Lung (tissue), 12 donors: ENCODE data around the gene KDM2B. TPM values are rescaled to one million over a fixed set of nuclear protein-coding genes. Genes with fewer than 3 reads are reported as not detected.

Experiments used
- ATAC-seq: fragments of 200-7000 bp; cut with Tn5 transposase; one replicate; pipeline ENCODE4 v1.9.1; 2020; ENCODE audit warnings: moderate number of reproducible peaks; ENCODE audit not compliant: insufficient read depth, low FRiP score
- DNase-seq, 3 donors: peaks; one replicate each; pipeline ENCODE4 v3.0.0-alpha.2; 2013 to 2017
- H3K27ac ChIP-seq, 2 donors: one replicate each; pipeline ENCODE4 v1.5.1; 2013; ENCODE audit warnings: mild to moderate bottlenecking in 2 of 2, moderate library complexity in 2 of 2, control low read depth in 1 of 2, inconsistent platforms in 1 of 2, low read depth in 1 of 2, low read length in 1 of 2
- H3K27me3 ChIP-seq, 3 donors: one replicate each; pipeline ENCODE4 v1.5.1; 2013; ENCODE audit warnings: low read length in 2 of 3; ENCODE audit not compliant: control insufficient read depth in 3 of 3, insufficient read depth in 3 of 3
- H3K36me3 ChIP-seq, 4 donors: one replicate each; pipeline ENCODE4 v1.5.1; 2013; ENCODE audit warnings: low read length in 4 of 4, mild to moderate bottlenecking in 1 of 4, moderate library complexity in 1 of 4; ENCODE audit not compliant: control insufficient read depth in 4 of 4, insufficient read depth in 4 of 4
- H3K4me1 ChIP-seq, 5 donors: one replicate each; pipeline ENCODE4 v1.5.1; 2013; ENCODE audit warnings: low read length in 5 of 5, mild to moderate bottlenecking in 2 of 5, moderate library complexity in 1 of 5; ENCODE audit not compliant: control insufficient read depth in 5 of 5, insufficient read depth in 5 of 5
- H3K4me3 ChIP-seq: one replicate; pipeline ENCODE4 v1.5.1; 2013; ENCODE audit warnings: mild to moderate bottlenecking, control low read depth, moderate library complexity
- H3K9ac ChIP-seq, 2 donors: one replicate each; pipeline ENCODE4 v1.5.1; 2013; ENCODE audit warnings: low read length in 2 of 2, control low read depth in 1 of 2; ENCODE audit not compliant: insufficient read depth in 1 of 2
- H3K9me3 ChIP-seq, 4 donors: one replicate each; pipeline ENCODE4 v1.5.1; 2013; ENCODE audit warnings: low read length in 3 of 4, mild to moderate bottlenecking in 1 of 4, moderate library complexity in 1 of 4; ENCODE audit not compliant: control insufficient read depth in 4 of 4, insufficient read depth in 3 of 4
- WGBS, 2 donors: extraction: QIAGEN DNeasy Blood & Tissue Kit; methylation state at CpG; one replicate each; pipeline ENCODE4 v1.1.7; 2013; 5-methylcytosine and 5-hydroxymethylcytosine counted together
- polyA plus RNA-seq, 2 donors: library from polyadenylated mRNA; stranded (reverse); fragments of 200-250 nt; gene quantifications; one replicate each; pipeline ENCODE4 v1.2.1, GENCODE V29; 2013
- total RNA-seq, 2 donors: library from RNA; depleted of rRNA in 1 of 2; stranded (reverse); fragments of >200 nt in 1 of 2; gene quantifications; one replicate each; pipeline ENCODE4 v1.2.1, GENCODE V29; 2014 to 2021
- TF ChIP-seq, protein P1 (sequence below): IDR thresholded peaks from 2 replicates; pipeline ENCODE4 v1.5.1; 2012; ENCODE audit warnings: mild to moderate bottlenecking; ENCODE audit errors: control extremely low read depth, extremely low read depth
- donor health status: control.
- donor health status: control.
- donor health status: Bipolar disorder and iron deficiency.
- donor health status: healthy.
- donor health status: DM: yes; HTN: yes; CAD: no.

The KDM2B gene
- total and polyA plus RNA-seq, 4 donors, result 13.8 to 44.5 (median 24.6) TPM

DNA sequence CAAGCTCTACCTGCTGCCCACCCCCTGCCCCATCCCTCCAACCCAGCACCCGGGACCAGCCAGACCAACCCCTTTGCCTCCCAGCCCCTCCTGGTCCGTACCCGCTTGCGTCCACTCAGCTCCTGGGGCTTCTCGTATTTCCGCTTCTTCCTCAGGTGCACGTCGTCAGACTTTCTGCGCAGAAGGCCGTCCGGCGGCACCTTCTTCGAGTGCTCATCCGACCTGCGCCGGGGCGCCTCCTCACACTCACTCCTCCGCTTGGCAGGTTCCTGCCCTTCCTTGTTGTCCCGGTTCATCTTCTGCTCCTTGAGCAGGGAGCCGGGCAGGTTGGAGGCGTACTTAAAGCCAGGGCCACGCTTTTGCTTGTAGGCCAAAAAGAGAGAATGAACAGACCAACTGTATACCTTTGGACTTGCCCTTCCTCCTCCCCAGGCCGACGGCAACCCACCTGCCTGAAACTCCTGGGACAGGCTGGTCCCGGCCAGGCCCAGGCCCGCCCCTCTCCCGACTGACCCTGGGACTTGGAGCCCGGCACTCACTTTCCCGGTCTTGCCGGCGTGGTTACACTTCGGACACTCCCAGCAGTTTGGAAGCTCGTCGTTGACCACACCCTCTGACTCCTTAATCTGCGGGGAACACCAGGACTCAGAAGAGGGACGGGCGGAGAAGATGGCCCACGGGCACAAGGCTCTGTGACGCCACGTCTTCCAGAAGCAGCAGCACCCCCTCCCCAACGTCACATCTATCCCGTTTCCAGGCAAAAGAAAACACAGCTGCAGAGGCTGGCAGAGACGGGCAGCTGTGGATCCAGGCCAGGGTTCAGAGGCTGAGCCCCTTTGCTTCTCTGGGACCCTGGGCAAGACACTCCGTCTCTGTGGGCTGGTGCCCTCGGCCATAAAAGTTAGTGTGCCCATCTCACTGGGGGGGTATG lies 136.6 kb downstream of the KDM2B start:
- no peak overlapping the region for H3K4me3 ChIP-seq
- ATAC-seq (no peak), DNase-seq (no peak)
- H3K9ac ChIP-seq, result no peak overlapping the region
- H3K4me1 ChIP-seq, result peaks cover 0 to 2% (median 0%) of the 10 kb centered on the region in 5 donors
- TF ChIP-seq, protein P1, sequence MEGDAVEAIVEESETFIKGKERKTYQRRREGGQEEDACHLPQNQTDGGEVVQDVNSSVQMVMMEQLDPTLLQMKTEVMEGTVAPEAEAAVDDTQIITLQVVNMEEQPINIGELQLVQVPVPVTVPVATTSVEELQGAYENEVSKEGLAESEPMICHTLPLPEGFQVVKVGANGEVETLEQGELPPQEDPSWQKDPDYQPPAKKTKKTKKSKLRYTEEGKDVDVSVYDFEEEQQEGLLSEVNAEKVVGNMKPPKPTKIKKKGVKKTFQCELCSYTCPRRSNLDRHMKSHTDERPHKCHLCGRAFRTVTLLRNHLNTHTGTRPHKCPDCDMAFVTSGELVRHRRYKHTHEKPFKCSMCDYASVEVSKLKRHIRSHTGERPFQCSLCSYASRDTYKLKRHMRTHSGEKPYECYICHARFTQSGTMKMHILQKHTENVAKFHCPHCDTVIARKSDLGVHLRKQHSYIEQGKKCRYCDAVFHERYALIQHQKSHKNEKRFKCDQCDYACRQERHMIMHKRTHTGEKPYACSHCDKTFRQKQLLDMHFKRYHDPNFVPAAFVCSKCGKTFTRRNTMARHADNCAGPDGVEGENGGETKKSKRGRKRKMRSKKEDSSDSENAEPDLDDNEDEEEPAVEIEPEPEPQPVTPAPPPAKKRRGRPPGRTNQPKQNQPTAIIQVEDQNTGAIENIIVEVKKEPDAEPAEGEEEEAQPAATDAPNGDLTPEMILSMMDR, result no peak
- H3K36me3 ChIP-seq, result peaks cover 0 to 45% (median 24%) of the 10 kb centered on the region in 4 donors
- H3K9me3 ChIP-seq, result no peaks in the 10 kb centered on the region
- 91 to 94% methylated on average over 43 to 45 of the region's 45 CpGs for WGBS, 2 donors
- H3K27ac ChIP-seq, result no peak overlapping the region
- H3K27me3 ChIP-seq, result no peaks in the 10 kb centered on the region

- H3K27ac ChIP-seq, result no peak overlapping the region
- peak; percentile 70 to 77 (median 71) for DNase-seq
- H3K4me3 ChIP-seq, result no peak overlapping the region
- ATAC-seq, result peak; percentile 95
- TF ChIP-seq, protein P1, result peak; percentile 70
- no peaks in the 10 kb centered on the region for H3K9me3 ChIP-seq
- H3K4me1 ChIP-seq, result peaks cover 0 to 2% (median 0%) of the 10 kb centered on the region in 5 donors
- H3K36me3 ChIP-seq, result peaks cover 3 to 49% (median 26%) of the 10 kb centered on the region in 4 donors
- no peak overlapping the region for H3K9ac ChIP-seq
- H3K27me3 ChIP-seq, result no peaks in the 10 kb centered on the region
- WGBS, 2 donors, result 58 to 59% methylated on average over 20 of the region's 20 CpGs
These were observed 137.5 kb downstream of the KDM2B start for GRCh38 chr12:121443193-121443870.

- TF ChIP-seq, protein P1, result no peak
- H3K36me3 ChIP-seq, result peaks cover 3 to 51% (median 31%) of the 10 kb centered on the region in 4 donors
- DNase-seq (no peak), ATAC-seq (no peak)
- H3K27me3 ChIP-seq, result no peaks in the 10 kb centered on the region
- 97 to 98% methylated on average over 58 to 68 of the region's 68 CpGs for WGBS, 2 donors
- peaks cover 0 to 2% (median 0%) of the 10 kb centered on the region in 5 donors for H3K4me1 ChIP-seq
- H3K9me3 ChIP-seq, result no peaks in the 10 kb centered on the region
- H3K27ac ChIP-seq, result no peak overlapping the region
- no peak overlapping the region for H3K9ac ChIP-seq
- no peak overlapping the region for H3K4me3 ChIP-seq
These were observed 138.5 kb downstream of the KDM2B start for GRCh38 chr12:121442028-121442948.
